GM12892 (cell line): ENCODE results near the gene VPS13D.

Experiments used
- DNase-seq: peaks from one replicate; pipeline ENCODE4 v3.0.0; 2011; ENCODE audit not compliant: insufficient read length
- FAIRE-seq: peaks from 2 replicates; lab custom pipeline; 2011; peaks lifted over from hg19 to GRCh38; lab: Jason Lieb, UNC
- POLR2A ChIP-seq: IDR thresholded peaks from 2 replicates; pipeline ENCODE4 v1.6.1; 2011; ENCODE audit warnings: low read depth, low read length, control low read depth
- POLR2AphosphoS5 ChIP-seq: IDR thresholded peaks from 2 replicates; pipeline ENCODE4 v1.6.1; 2011; ENCODE audit warnings: low read depth, low read length, control low read depth
- TAF1 ChIP-seq: IDR thresholded peaks from 2 replicates; pipeline ENCODE4 v1.6.1; 2011; ENCODE audit warnings: low read depth, mild to moderate bottlenecking, control low read depth, low read length, borderline replicate concordance

The VPS13D gene

GRCh38 chr1:12554521-12555305 is 324.9 kb downstream of the VPS13D start:
- DNase-seq (no peak), FAIRE-seq (no peak)
- TF ChIP-seq TAF1 (no peak), POLR2AphosphoS5 (no peak), POLR2A (no peak)

GRCh38 chr1:12555411-12556367 is 325.9 kb downstream of the VPS13D start:
- FAIRE-seq, result no peak
- TF ChIP-seq POLR2A, result no peak
- TF ChIP-seq POLR2AphosphoS5, result no peak
- TF ChIP-seq TAF1, result no peak
- no peak for DNase-seq

GRCh38 chr1:12556368-12556930 is 326.6 kb downstream of the VPS13D start:
- DNase-seq, result no peak
- TF ChIP-seq POLR2A (no peak), TAF1 (no peak), POLR2AphosphoS5 (no peak)

GRCh38 chr1:12556957-12557935 is 327.4 kb downstream of the VPS13D start:
- no peak for DNase-seq
- no peak for FAIRE-seq
- TF ChIP-seq POLR2A, result no peak
- no peak for TF ChIP-seq POLR2AphosphoS5
- TF ChIP-seq TAF1, result no peak

More at GRCh38 chr1:12556368-12556930, 326.6 kb downstream of the VPS13D start:
- FAIRE-seq, result no peak

GRCh38 chr1:12561121-12561520 is 331.3 kb downstream of the VPS13D start:
- DNase-seq (no peak), FAIRE-seq (no peak)

More at GRCh38 chr1:12561121-12561520, 331.3 kb downstream of the VPS13D start:
- no peak for TF ChIP-seq POLR2AphosphoS5
- TF ChIP-seq POLR2A, result no peak
- no peak for TF ChIP-seq TAF1
